ENCODE results near the gene PIGM.

Gene PIGM

GRCh38 chr1:159985473-159985872, 46.3 kb downstream of the PIGM start:
- DNase-seq: no peak

- DNase-seq: no peak
Measured at GRCh38 chr1:159983681-159984080, 48.1 kb downstream of the PIGM start.

- no peak for DNase-seq
Measured at GRCh38 chr1:159982280-159982679, 49.5 kb downstream of the PIGM start.

- no peak for DNase-seq
Measured at GRCh38 chr1:159981351-159982055, 50.3 kb downstream of the PIGM start.

GRCh38 chr1:159980786-159981185, 51.0 kb downstream of the PIGM start:
- DNase-seq: no peak

GRCh38 chr1:159980076-159980475, 51.7 kb downstream of the PIGM start:
- DNase-seq: no peak

- no peak for DNase-seq
Measured at GRCh38 chr1:159979257-159979656, 52.5 kb downstream of the PIGM start.

- DNase-seq: no peak
Measured at GRCh38 chr1:159978107-159978398, 53.7 kb downstream of the PIGM start.

- DNase-seq: no peak
Measured at GRCh38 chr1:159977364-159978106, 54.3 kb downstream of the PIGM start.

All from stimulated activated CD4-positive, alpha-beta T cell treated with anti-CD3 and anti-CD28 coated beads, Interleukin-15, amount 100 ng/mL, for 24 hours (primary cell).